GM18867 (cell line): ENCODE results near the gene FOXP1.

ENCODE experiments used
- ATAC-seq: cut with Tn5 transposase; IDR thresholded peaks from one replicate; pipeline ENCODE4 v1.9.1; 2021; ENCODE audit warnings: mild to moderate bottlenecking, moderate library complexity; ENCODE audit not compliant: unreplicated experiment

Gene FOXP1

DNA sequence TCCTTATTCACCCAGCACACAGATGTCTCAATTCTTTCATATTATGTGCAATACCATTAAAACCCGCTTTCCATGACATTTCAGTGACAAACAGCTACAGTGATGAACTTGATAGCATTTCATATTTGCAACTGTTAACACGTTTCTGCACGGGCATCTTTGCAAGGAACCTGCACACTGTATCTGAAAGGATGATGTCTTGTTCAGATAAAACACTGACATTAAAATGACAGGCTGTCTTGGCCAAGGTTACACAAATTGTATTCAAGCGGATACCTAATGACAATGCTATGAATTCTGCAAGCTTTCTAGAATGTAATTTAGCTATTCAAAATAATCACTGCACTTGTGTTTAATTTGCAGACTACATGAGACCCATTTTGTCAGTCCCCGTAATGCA lies 529.2 kb downstream of the FOXP1 start:
- no peak for ATAC-seq

GRCh38 chr3:71053495-71053894 lies 530.0 kb downstream of the FOXP1 start:
- ATAC-seq: no peak

DNA sequence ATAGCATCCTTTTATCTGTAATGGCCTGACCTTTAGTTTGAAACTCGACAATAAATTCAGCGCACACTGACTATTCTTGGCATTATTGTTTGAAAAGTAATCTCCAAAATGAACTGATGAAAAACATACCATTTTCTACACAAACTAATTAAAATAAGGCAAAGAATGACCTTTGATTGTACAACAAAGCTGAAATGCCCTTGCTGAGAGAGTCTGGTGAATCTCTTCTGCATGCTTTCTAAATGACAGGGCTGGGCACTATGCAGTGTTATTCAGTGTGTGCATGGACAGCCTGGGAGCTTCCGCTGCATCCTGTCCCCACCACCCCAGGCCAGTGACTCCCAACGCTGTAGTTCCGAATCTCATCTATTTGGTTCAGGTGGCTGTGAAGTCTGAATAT lies 530.8 kb downstream of the FOXP1 start:
- ATAC-seq: no peak

GRCh38 chr3:71051893-71052687 lies 531.4 kb downstream of the FOXP1 start:
- ATAC-seq: no peak

DNA sequence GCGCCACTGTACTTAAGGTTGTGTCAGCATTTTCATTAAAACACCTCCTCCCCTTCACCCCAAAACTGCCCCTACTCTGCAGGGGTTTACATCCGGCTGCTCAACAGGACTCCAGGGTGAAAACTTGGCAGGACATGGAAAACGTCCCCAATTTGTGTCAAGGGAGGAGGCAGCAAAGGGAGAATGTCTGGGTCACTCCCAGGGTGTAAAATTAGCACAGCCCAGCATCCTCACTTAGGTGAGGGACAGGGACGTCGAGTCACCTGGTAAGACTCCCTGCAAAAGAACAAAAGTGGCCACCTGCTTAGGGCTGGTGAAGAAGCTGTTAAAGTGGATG lies 532.3 kb downstream of the FOXP1 start:
- ATAC-seq: no peak

DNA sequence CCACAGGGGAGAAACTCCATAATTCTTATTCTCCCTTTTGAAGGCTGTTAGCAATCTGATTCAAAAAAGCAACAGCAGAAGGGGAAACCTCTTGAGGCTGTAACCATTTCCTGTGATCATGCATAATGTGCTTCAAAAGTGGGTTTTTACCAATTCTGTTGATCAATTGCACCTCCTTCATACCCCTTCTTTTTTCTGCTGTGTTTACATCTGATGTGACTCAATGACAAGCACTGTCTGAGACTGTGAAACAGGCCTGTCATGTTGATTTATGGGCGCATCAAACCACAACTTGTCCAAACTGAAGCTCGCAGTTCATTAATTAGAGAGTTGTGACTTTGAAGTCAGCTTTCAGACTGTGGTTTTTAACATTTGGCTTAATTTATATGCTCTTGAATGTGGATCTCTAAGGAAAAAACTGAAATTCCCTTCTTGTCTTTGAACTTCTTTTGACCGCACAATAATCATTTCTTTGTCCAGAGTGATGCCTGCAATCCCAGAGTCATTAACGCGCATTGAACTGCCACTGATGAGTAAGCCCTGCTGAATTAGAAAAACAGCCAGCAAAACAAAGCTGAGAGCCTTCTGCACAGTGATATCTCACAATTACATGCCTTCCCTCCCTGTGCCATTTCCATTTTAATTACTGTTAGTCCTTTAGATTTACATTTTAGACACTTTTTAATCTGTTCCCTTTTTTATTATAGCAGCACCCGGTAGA lies 532.8 kb downstream of the FOXP1 start:
- ATAC-seq: peak; percentile 60

DNA sequence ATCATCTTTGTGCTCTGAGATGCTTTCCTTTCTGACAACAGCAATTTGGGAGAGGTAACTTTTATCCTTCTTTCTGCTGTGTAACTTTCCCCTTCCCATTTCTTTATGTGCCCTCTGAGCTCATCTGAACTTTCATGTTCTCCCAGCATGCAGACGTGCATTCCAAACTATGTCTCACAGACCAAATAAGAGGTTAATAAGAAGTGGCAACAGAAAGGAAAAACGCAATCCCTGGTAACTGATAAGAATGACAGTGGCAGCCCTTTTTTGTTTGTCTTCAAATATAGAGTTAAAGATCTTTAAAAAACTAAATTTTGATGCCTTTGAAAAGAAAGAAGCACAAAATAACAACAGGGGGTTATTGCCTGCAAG lies 533.4 kb downstream of the FOXP1 start:
- no peak for ATAC-seq

- ATAC-seq: no peak
These were observed 534.6 kb downstream of the FOXP1 start for GRCh38 chr3:71048948-71049347.

DNA sequence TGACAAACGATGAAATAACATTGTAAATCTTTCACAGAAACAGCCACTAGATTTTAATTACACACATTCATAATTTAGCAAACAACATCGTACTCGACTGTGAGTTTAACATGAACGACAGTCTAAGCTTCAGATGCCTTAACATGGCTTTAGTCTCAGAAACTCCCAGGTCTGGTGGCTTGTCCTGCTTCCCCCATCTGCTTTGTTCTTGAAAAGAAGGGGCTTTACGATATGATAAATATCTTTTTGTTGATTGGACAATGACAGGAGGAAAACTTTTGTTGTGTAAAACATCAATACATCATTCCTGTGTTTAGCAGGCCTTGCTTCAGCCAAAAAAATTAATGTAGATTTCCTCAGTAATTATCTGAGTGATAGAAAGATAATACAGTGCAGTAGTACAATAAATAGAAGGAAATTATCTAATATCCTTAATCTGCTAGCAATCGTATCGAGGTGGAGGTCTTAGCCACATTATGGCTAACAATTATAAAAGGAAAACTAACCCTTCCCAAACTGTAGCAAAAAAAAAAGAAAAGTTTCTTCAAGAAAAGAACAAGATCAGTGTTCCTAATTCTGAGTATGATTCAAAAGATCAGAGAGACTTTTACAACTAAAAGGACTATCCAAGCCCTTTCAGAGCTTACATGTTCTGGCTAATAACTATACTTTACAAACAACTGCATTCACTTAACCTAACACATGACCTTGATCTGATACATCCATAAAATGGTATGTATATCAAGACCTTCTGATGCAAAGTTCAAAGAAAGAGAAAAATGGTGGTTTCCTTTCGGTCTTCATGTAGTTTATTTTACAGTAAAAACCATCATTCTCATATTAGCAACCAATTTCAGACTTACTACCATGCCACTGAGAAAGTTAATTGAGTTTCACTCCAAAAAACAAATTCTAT lies 535.7 kb downstream of the FOXP1 start:
- ATAC-seq: no peak

- ATAC-seq: no peak
These were observed 536.7 kb downstream of the FOXP1 start for GRCh38 chr3:71046791-71047190.

GRCh38 chr3:71045917-71046282 lies 537.6 kb downstream of the FOXP1 start:
- ATAC-seq: peak; percentile 40

DNA sequence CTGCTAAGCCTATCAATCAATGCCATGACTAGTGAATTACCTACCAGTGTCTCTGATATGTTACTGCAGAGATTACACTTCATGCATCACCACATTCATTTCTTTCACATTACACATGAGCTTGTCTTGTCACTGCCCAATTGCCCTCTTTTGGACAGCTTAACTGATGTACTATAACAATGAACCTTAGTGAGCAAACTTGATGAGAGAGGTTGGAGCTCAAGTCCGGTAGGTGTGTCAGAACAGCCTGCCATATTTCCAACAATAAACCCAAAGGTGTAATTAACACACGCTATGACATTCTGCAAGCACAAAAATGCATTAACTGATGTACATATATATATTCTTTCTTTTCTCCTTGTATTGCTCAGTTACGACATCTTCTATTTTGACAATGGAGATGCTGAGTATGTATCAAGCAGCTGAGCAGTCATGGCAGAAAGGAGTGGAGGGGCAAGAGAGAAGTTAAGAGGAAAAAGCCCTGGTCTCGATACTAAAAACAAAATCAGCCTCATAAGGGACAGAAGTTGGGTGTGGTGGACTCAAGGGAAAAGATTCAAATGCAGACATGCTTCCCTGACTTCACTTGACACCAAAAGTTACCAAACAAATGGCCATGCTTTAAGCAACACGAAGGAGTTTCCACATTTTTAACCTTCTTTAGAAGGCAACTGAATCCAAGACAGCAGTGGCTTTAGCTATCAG lies 538.2 kb downstream of the FOXP1 start:
- ATAC-seq: no peak

- ATAC-seq: no peak
These were observed 540.8 kb downstream of the FOXP1 start for GRCh38 chr3:71042759-71043158.

- no peak for ATAC-seq
These were observed 542.2 kb downstream of the FOXP1 start for GRCh38 chr3:71041371-71041770.

DNA sequence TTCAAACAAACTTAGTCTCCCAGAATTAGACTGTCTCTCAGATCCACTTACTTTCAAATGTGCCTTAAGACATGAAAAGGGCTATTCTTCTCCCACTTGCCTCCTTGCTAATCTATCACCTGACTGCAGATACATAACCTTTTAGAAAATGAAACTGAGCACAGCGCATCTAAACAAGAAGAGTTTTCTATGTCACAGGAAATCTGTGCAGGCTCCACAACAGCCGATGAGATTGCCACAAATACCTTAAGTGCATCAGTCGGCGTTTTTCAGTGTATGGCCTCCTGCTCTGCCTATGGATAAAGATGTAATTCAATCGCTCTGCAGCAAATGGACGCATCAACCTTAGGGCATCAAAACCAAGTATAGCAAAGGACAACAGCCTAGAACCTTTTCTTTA lies 544.2 kb downstream of the FOXP1 start:
- ATAC-seq: no peak

GRCh38 chr3:71037775-71038174 lies 545.8 kb downstream of the FOXP1 start:
- ATAC-seq: no peak

- no peak for ATAC-seq
These were observed 547.6 kb downstream of the FOXP1 start for GRCh38 chr3:71035886-71036285.

DNA sequence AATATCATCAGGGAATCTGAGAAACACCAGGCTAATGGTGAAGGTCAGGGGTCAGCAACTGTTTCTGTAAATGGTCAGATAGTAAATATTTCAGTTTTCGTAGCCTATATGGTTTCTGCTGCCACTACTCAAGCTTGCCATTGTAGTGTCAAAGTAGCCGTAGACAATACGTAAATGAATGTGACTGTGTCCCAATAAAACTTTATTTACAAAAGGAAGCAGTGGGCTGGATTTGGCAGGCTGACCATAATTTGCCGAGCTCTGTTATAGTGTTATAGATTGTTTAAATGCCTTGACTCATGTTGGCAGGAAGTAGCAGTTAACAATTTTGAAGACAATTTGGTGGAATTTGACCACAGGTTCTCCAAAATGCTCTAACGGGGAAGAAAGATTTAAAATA lies 548.2 kb downstream of the FOXP1 start:
- no peak for ATAC-seq

GRCh38 chr3:71033681-71034220 lies 549.8 kb downstream of the FOXP1 start:
- ATAC-seq: no peak

- no peak for ATAC-seq
These were observed 551.5 kb downstream of the FOXP1 start for GRCh38 chr3:71031914-71032521.
